Central memory CD8-positive, alpha-beta T cell (primary cell): ENCODE results near the gene FAM53A.

Source experiments
- ATAC-seq: fragments of 150-1000 bp; cut with Tn5 transposase; replicated peaks from 2 replicates; pipeline ENCODE4 v1.10.0; 2022; ENCODE audit warnings: mild to moderate bottlenecking, moderate FRiP score, moderate number of reproducible peaks; ENCODE audit not compliant: poor library complexity, severe bottlenecking; ENCODE audit errors: extremely low read depth
- DNase-seq, 2 donors: peaks; one replicate each; pipeline ENCODE4 v3.0.0; 2021; ENCODE audit warnings: low spot score in 2 of 2
- H3K27ac Mint-ChIP-seq: one replicate; pipeline ENCODE4 v1.8.0; 2022; ENCODE audit warnings: low read depth, mild to moderate bottlenecking, moderate library complexity, mixed read lengths
- H3K27me3 Mint-ChIP-seq: one replicate; pipeline ENCODE4 v1.8.0; 2022; ENCODE audit warnings: mixed read lengths
- H3K36me3 Mint-ChIP-seq: one replicate; pipeline ENCODE4 v1.8.0; 2022; ENCODE audit warnings: mild to moderate bottlenecking, moderate library complexity, mixed read lengths; ENCODE audit not compliant: insufficient read depth
- H3K4me1 Mint-ChIP-seq: one replicate; pipeline ENCODE4 v1.8.0; 2022; ENCODE audit warnings: mixed read lengths
- H3K4me3 Mint-ChIP-seq: one replicate; pipeline ENCODE4 v1.8.0; 2022; ENCODE audit warnings: mild to moderate bottlenecking, moderate library complexity, mixed read lengths
- H3K9me3 Mint-ChIP-seq: one replicate; pipeline ENCODE4 v1.8.0; 2022; ENCODE audit warnings: mixed read lengths

The FAM53A gene

GRCh38 chr4:1658146-1658545 is 26.0 kb downstream of the FAM53A start:
- ATAC-seq (no peak), DNase-seq (no peak)
- Mint-ChIP-seq H3K4me1 (no peaks in the 10 kb centered on the region), H3K9me3 (no peaks in the 10 kb centered on the region), H3K4me3 (no peak overlapping the region), H3K27ac (no peak overlapping the region), H3K27me3 (no peaks in the 10 kb centered on the region), H3K36me3 (no peaks in the 10 kb centered on the region)

GRCh38 chr4:1656986-1657385 is 27.1 kb downstream of the FAM53A start:
- Mint-ChIP-seq H3K9me3 (no peaks in the 10 kb centered on the region), H3K27me3 (no peaks in the 10 kb centered on the region), H3K27ac (no peak overlapping the region)

GRCh38 chr4:1656132-1656531 is 28.0 kb downstream of the FAM53A start:
- H3K27me3 Mint-ChIP-seq = no peaks in the 10 kb centered on the region
- H3K4me1 Mint-ChIP-seq = no peaks in the 10 kb centered on the region
- peaks cover 1% of the 10 kb centered on the region for H3K36me3 Mint-ChIP-seq
- no peak for ATAC-seq
- no peaks in the 10 kb centered on the region for H3K9me3 Mint-ChIP-seq
- H3K4me3 Mint-ChIP-seq = no peak overlapping the region
- DNase-seq = no peak
- H3K27ac Mint-ChIP-seq = no peak overlapping the region

More at GRCh38 chr4:1656986-1657385, 27.1 kb downstream of the FAM53A start:
- DNase-seq = no peak
- Mint-ChIP-seq H3K4me3 (no peak overlapping the region), H3K4me1 (no peaks in the 10 kb centered on the region), H3K36me3 (no peaks in the 10 kb centered on the region)
- ATAC-seq = no peak

GRCh38 chr4:1655676-1656075 is 28.4 kb downstream of the FAM53A start:
- DNase-seq = no peak
- Mint-ChIP-seq H3K27ac (no peak overlapping the region), H3K9me3 (no peaks in the 10 kb centered on the region), H3K4me3 (no peak overlapping the region), H3K27me3 (no peaks in the 10 kb centered on the region), H3K36me3 (peaks cover 1% of the 10 kb centered on the region), H3K4me1 (no peaks in the 10 kb centered on the region)
- no peak for ATAC-seq

GRCh38 chr4:1655081-1655480 is 29.0 kb downstream of the FAM53A start:
- H3K9me3 Mint-ChIP-seq = no peaks in the 10 kb centered on the region
- no peak for DNase-seq
- H3K27ac Mint-ChIP-seq = no peak overlapping the region
- peaks cover 1% of the 10 kb centered on the region for H3K36me3 Mint-ChIP-seq
- no peaks in the 10 kb centered on the region for H3K27me3 Mint-ChIP-seq
- no peak overlapping the region for H3K4me3 Mint-ChIP-seq
- H3K4me1 Mint-ChIP-seq = no peaks in the 10 kb centered on the region
- no peak for ATAC-seq

GRCh38 chr4:1654216-1654955 is 29.7 kb downstream of the FAM53A start:
- peaks cover 1% of the 10 kb centered on the region for H3K36me3 Mint-ChIP-seq
- no peak overlapping the region for H3K27ac Mint-ChIP-seq
- DNase-seq = no peak
- no peak for ATAC-seq
- no peaks in the 10 kb centered on the region for H3K4me1 Mint-ChIP-seq
- no peaks in the 10 kb centered on the region for H3K9me3 Mint-ChIP-seq
- H3K27me3 Mint-ChIP-seq = no peaks in the 10 kb centered on the region
- H3K4me3 Mint-ChIP-seq = no peak overlapping the region

GRCh38 chr4:1653776-1654175 is 30.3 kb downstream of the FAM53A start:
- Mint-ChIP-seq H3K9me3 (no peaks in the 10 kb centered on the region), H3K27me3 (no peaks in the 10 kb centered on the region), H3K4me3 (no peak overlapping the region), H3K27ac (no peak overlapping the region), H3K36me3 (peaks cover 1% of the 10 kb centered on the region), H3K4me1 (no peaks in the 10 kb centered on the region)
- ATAC-seq (no peak), DNase-seq (no peak)

GRCh38 chr4:1652088-1652487 is 32.0 kb downstream of the FAM53A start:
- Mint-ChIP-seq H3K4me1 (peaks cover 5% of the 10 kb centered on the region), H3K36me3 (peaks cover 1% of the 10 kb centered on the region), H3K4me3 (no peak overlapping the region), H3K27me3 (no peaks in the 10 kb centered on the region), H3K9me3 (no peaks in the 10 kb centered on the region), H3K27ac (no peak overlapping the region)
- ATAC-seq (no peak), DNase-seq (no peak)

GRCh38 chr4:1651609-1652008 is 32.5 kb downstream of the FAM53A start:
- no peaks in the 10 kb centered on the region for H3K27me3 Mint-ChIP-seq
- DNase-seq (no peak), ATAC-seq (no peak)
- no peak overlapping the region for H3K4me3 Mint-ChIP-seq
- H3K27ac Mint-ChIP-seq = no peak overlapping the region
- peaks cover 1% of the 10 kb centered on the region for H3K36me3 Mint-ChIP-seq
- no peaks in the 10 kb centered on the region for H3K9me3 Mint-ChIP-seq
- H3K4me1 Mint-ChIP-seq = peaks cover 5% of the 10 kb centered on the region

GRCh38 chr4:1648962-1649361 is 35.2 kb downstream of the FAM53A start:
- Mint-ChIP-seq H3K36me3 (peaks cover 1% of the 10 kb centered on the region), H3K4me1 (peaks cover 5% of the 10 kb centered on the region), H3K4me3 (no peak overlapping the region), H3K27me3 (no peaks in the 10 kb centered on the region), H3K9me3 (no peaks in the 10 kb centered on the region), H3K27ac (no peak overlapping the region)
- ATAC-seq (no peak), DNase-seq (no peak)

- Mint-ChIP-seq H3K4me1 (peaks cover 5% of the 10 kb centered on the region), H3K4me3 (no peak overlapping the region), H3K27ac (no peak overlapping the region), H3K36me3 (peaks cover 1% of the 10 kb centered on the region), H3K9me3 (no peaks in the 10 kb centered on the region), H3K27me3 (no peaks in the 10 kb centered on the region)
- ATAC-seq = no peak
- DNase-seq = no peak
Observed at GRCh38 chr4:1647432-1647831, 36.7 kb downstream of the FAM53A start.

GRCh38 chr4:1646690-1647089 is 37.4 kb downstream of the FAM53A start:
- Mint-ChIP-seq H3K9me3 (no peaks in the 10 kb centered on the region), H3K27me3 (no peaks in the 10 kb centered on the region), H3K36me3 (peaks cover 1% of the 10 kb centered on the region), H3K4me3 (no peak overlapping the region), H3K4me1 (peaks cover 5% of the 10 kb centered on the region), H3K27ac (no peak overlapping the region)
- ATAC-seq (no peak), DNase-seq (no peak)

- Mint-ChIP-seq H3K4me3 (no peak overlapping the region), H3K4me1 (peaks cover 5% of the 10 kb centered on the region), H3K36me3 (no peaks in the 10 kb centered on the region), H3K27ac (no peak overlapping the region), H3K27me3 (no peaks in the 10 kb centered on the region), H3K9me3 (no peaks in the 10 kb centered on the region)
- DNase-seq (no peak), ATAC-seq (no peak)
Observed at GRCh38 chr4:1644891-1645657, 39.0 kb downstream of the FAM53A start.
